Medulla oblongata (tissue), 1 donor: ENCODE results near the gene UGT1A5.

Experiments
- DNase-seq: peaks from one replicate; pipeline ENCODE4 v3.0.0-alpha.2; 2015; ENCODE audit errors: extremely low spot score

Gene UGT1A5

GRCh38 chr2:233807966-233808935, 95.5 kb downstream of the UGT1A5 start:
- no peak for DNase-seq

- no peak for DNase-seq
Observed at GRCh38 chr2:233810385-233810784, 97.7 kb downstream of the UGT1A5 start.

DNA sequence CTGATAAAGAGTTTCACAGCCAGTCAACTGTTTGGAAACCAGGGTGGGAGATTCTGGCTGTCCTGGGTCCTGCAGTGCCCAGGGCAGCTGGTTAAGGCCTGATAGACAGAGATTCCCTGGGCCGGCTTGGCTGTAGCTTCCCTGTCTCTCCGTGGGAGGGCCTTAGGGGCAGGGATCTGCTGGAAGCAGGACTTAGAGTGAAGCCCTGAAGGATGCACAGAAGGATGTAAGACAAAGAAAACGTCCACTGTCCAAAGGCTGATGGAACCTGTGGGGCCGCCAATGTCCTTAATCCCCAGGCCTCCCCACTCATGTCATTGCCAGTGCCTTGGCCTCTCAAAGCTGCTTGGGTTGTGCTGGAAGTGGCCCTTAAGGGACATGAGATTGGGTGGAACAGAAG, 98.4 kb downstream of the UGT1A5 start:
- no peak for DNase-seq

- no peak for DNase-seq
Observed at GRCh38 chr2:233811732-233812131, 99.0 kb downstream of the UGT1A5 start.

- no peak for DNase-seq
Observed at GRCh38 chr2:233813236-233814055, 100.7 kb downstream of the UGT1A5 start.

- no peak for DNase-seq
Observed at GRCh38 chr2:233814056-233814835, 101.5 kb downstream of the UGT1A5 start.

- no peak for DNase-seq
Observed at GRCh38 chr2:233815861-233816260, 103.2 kb downstream of the UGT1A5 start.

DNA sequence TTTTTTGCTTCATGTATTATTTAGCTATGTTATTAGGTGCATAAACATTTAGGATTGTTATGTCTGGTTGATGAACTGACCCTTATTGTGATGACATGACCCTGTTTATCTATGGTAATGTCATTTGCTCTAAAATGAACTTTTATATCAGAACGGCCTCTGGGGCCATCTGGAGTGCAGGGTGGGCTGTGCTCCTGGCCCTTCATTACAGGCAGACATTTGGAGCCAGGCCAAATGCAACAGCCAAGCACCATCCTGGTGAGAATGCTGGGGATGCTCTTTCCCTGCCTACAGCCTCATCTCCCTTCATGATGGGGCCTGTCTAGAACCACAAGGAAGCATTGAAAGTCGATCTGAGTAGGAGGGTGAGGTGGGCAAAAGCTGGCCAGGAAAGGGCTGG, 103.6 kb downstream of the UGT1A5 start:
- DNase-seq = no peak

DNA sequence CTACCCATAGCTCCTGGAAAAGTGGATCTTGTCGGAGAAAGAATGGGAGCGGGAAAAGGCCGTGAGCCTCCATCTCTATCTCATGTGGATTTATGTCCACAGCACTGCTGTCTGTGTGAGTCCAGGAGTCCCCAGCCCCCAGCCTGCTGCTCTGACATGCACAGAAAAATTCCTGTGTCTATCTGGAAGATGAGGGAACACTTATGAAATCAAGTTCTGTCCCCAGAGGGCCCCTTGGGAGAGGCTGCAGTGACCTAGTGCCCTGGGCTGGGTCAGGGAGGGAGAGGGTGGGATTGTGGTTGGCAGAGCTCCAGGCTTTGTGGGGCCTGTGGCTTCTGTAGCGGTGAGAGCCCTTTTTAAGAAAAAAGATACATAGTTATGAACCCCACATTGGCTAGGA, 104.1 kb downstream of the UGT1A5 start:
- DNase-seq = no peak

DNA sequence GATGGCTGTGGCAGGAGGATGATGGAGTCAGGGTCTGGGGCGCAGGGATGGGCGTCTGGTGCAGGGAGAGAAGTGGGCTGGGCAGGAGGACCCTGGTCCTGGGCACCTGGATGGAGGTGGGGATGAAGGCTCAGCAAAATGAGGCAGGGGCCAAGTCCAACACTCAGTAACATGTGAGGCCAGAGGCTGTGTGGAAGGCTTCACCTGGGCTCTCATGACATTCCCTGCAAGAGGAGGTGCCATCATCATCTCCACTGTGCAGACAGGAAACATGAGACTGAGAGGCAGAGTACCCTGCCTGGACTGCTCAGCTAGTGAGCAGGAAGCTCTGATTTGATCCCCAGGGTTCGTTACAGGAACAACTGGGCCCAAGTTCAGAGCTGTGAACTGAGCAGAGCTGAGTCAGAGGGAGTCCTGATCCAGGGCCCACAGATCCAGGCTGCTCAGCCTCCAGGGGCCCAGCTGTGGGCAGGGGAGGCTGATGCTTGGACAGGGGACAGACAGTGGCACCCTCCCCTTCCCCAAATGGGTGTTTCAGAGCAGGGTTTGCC, 104.7 kb downstream of the UGT1A5 start:
- DNase-seq = no peak

DNA sequence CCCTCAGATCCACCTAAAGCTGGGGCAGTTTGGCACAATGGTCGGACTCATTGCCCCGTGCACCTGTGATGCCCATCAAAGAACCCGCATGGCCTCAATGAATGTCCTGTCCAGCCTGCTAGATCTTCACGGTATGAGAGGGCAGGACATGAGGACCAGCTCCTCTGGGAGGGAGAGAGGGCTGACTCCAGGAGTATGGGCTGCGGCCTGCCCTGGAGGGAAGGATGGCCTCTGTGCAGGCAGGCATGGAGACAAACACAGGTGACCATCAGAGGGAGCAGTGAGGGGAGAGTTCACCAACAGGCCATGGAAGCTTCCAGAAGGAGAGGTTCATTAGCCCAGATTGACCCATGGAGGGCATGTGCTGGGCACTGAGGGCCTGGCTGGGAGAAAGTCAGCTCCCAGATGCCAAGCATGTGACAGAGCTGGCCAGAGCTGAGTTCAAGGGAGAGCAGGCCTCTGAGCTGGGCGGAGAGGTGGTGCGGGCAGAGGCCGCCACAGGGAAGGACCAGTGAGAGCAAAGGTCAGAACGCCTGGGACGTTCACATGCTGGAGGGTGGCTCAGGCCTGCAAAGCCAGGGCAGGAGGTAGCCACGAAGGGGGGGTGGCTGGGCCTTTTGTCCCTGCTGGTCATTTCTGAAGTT, 105.4 kb downstream of the UGT1A5 start:
- no peak for DNase-seq

- no peak for DNase-seq
Observed at GRCh38 chr2:233818639-233819621, 106.2 kb downstream of the UGT1A5 start.

- DNase-seq = no peak
Observed at GRCh38 chr2:233819884-233820773, 107.4 kb downstream of the UGT1A5 start.

DNA sequence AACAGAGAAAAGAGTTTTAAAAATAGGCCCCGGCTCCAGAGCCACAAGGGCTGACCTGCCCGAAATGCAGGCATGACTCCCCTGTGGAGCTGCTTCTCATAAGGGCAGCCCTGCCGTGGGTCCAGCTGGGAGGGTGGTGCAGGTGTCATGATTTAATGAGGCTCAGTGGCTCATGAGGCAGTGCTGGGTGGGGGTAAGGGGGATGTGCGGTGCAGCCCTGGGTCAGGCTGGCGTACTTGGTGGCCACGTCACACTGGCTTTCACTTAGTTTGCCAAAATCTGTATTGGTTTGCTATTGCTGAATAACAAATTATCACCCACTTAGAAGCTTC, 108.0 kb downstream of the UGT1A5 start:
- DNase-seq = no peak

GRCh38 chr2:233821196-233821595, 108.5 kb downstream of the UGT1A5 start:
- DNase-seq = no peak

- DNase-seq = no peak
Observed at GRCh38 chr2:233821709-233822100, 109.0 kb downstream of the UGT1A5 start.

DNA sequence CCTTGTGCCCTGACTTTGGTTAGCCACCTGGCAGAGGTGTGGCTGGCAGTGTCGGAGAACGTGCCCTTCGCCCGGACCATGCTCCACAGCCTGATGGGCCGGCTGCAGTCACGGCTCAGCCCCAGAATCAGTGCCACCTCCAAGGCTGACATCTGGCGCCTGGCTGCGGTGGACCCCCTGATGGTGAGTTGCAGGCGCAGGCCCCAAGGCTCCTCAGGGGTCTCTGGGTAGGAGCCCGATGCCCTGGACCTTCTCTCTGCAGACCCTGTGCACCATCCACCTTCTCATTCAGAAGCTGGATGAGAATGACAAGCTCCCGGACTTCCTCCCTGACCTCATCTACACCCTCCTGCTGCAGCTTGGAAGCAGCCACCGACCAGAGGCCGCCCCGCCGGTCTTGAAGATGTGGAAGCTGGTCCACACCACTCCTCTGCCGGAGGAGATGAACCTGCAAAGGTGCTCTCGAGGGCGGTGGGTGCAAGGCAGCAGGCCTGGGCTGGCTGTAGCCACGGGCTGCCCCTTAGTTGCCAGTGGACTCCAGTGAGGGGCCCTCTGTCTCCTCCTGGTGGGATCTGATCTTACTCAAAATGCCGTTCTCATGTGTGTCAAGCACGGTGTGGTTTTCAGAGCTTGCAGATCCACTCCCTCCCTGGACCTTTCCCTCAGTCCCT, 109.5 kb downstream of the UGT1A5 start:
- DNase-seq = no peak
